Hematopoietic multipotent progenitor cell treated with erythropoietin and hydrocortisone succinate and interleukin-3 and kit ligand, for 8 days (in vitro differentiated cells): ENCODE data around the gene ZNF622.

ENCODE experiments used
- DNase-seq: peaks from one replicate; pipeline ENCODE4 v3.0.0-alpha.2; 2015

ZNF622 gene

DNA sequence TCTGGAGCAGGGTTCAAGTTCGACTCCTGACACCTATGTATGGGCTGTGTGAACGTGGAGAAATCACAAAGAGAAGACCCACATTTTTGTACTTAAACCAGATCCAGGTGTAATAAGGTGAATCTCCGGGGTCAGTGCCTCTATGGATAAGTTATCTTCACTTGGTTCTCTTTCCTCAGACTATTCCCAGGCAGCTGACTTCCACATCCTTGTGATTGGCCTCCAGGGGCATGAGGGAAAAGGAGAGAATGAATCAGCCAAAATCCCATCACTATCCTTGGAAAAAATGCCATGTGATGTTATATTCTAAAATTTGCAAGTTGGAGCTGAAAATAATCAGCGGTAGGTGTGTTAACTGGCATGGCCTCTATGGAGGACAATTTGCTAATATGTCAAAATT, 37.2 kb downstream of the ZNF622 start:
- no peak for DNase-seq

DNA sequence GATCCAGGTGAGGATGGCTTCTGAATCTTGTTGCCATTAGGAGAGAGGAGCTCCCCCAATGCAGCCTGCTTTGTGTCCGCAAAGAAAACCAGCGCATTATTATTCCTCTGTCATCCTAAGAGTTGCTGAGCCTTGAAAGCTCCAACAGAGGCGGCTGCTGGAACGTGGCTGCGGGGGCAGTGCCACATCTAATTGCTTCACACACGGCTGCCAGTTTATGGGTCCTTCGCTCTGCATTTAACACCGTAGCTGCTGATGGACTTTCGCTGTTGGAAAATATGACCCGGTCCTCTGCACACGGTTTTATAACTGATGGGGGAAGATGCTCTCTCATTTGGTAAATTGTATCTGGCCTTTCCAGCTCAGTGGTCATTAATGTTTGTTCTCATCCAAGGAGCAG, 38.0 kb downstream of the ZNF622 start:
- DNase-seq = no peak

DNA sequence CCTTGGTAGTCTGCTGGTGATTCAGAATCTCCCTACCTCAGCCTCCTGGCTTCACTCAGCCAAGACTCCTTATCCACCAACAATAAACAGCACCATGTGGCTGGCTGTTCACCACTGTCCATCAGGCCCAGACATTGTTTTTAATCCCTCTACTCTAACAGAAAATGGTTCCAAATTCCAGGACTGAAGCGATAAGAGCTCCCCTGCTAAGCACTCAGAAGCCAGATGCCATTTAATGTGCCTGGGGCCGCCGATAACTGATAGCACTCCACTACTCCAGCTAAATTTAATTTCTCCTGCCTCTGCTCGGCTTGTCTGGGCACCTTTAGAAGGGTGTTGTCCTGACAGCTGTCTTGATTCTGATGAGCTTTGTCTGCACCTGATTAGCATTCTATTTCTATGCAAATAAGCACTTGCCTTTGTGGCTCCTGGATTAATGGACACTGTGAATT, 47.1 kb downstream of the ZNF622 start:
- peak; percentile 5 for DNase-seq

DNA sequence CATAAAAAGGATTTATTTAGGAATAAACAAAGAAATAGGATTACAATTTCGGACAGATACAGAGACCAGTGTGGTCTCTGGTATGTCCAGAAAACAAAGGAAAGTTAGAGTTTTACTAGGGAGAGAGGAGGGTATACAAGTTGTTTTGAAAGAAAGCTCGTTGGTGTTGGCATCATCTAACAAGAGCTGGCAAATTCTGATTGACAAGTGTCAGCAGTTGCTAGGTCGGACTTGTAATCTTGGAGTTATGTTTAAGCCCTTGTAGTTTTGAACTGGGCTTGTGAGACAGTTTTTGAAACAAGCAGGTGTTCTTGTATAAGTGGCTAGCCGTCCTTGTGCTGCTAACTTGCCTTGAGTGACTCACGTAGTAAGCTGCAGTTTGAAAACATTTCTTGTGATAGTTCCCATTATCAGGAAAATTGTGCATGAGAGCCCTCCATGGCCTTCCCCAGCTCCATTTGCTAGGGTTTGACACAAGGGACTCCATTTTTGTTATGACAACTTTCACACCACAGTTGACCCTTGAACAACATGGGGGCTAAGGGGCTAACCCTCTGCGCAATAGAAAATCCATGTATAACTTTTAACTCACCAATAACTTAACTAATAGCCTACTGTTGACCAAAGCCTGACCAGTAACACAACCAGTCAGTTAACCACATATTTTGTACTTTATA, 48.1 kb downstream of the ZNF622 start:
- no peak for DNase-seq

DNA sequence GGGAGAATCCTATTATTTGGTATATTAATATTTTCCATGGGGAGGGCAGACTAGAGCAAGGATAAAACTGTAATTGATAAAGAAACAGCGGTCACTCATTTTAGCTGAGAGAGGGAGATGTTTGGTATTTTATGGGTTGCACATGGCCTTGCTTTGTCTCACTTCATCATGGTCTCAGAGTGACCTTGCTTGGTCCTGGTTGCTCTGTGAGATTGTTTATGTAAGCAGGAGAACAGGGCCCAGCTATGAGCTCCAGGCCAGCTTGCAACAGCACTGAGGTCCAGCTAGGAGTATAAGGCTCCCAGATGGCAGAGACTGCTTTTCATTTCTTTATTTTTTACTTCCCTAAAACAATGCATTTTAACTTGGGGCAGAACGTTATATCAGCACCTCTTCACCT, 50.7 kb downstream of the ZNF622 start:
- no peak for DNase-seq

DNA sequence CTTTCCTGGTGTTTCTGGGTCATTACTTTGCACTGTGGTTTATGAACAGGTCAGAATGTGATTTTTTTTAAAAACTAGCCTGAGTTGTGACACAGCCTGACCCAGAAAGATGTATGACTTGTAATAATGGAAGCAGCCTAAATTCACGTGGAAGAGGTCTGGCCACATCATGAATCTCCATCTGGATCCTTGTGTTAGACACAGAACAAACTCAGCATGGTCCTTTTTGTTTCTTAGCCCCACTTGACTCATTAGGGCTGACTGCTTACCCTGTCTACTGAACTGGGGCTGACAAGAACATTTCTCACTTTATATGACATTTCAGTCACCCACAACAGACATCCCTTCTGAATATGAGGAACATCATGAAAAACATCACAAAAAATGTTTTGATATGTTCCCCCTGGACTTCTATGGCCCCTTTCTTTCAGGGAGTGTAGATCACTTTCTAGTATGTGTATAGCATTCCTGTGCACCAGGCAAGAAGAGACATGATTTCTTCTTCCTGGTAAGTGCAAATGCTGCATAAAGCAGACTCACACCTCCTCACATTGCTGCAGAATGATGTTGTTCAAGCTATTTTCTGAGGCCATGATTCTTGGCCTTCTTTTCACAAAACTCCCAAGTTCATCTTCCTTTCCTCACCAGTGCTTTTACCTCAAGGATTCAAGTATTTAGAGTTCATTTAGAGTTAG, 52.3 kb downstream of the ZNF622 start:
- DNase-seq = no peak

DNA sequence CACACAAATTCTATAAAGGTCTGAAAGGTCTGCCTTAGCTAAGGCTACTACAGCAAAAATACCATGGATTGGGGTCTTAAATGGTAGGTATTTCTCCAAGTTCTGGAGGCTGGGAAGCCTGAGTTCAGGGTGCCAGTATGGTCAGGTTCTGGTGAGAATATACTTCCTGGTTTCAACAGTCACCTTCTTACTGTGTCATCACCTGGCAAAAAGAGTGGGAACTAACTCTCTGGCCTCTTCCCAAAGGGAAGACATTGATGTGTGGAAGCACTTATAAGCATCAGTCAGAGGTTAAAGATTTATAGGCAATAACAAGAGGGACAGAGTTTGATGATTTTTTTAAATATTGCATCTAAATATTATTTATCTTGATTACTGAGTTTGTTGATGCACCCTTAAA, 53.0 kb downstream of the ZNF622 start:
- DNase-seq = no peak

DNA sequence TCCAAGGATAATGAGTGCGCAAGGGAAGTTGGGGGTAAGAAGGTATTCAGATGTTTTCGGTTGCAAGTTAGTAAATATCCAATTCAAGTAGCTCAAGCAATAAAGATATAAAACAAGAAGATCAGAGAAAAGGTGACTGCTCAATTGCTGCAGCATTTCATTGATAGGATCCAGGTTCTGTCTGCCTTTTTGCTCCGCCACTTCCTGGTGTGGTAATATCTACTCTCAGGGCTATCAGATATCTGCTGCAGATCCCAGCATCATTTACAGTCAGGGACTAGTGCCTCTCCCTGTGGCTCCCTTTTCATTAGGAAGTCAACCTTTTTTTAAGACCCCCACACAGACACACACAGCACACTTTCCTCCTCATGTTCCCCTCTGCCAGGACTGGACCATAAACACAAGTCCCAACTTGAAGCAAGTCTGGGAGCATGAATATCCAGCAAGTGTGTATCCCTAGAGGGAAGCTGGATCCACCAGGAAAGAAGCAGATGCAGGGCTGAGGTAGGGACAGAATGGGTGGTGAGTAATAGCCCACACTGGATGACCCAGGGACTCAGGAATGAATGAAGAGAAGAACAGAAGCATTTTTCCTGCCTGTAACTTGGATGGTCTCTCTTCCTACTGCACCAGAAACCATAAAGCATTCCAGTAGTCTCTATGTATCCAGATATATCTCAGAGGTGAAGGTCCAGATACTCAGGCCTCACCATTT, 53.7 kb downstream of the ZNF622 start:
- DNase-seq = no peak

DNA sequence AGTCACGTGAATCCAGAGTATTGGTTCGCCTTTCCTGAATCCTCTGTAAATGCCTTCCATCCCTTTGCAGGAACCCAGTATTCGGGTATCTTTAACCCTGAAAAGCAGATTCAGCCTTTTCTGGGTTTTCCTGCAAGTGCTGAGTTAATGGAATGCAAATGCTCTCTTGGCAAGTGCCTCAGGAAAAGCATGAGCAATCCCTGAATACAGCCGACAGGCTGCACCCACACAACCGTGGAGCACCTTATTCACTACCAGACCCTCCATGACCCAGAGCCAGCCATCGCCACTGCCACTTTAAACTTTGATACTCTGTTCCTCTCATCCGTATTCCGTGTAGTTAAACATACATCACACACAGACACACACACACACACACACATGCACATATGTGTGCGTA, 54.4 kb downstream of the ZNF622 start:
- no peak for DNase-seq

DNA sequence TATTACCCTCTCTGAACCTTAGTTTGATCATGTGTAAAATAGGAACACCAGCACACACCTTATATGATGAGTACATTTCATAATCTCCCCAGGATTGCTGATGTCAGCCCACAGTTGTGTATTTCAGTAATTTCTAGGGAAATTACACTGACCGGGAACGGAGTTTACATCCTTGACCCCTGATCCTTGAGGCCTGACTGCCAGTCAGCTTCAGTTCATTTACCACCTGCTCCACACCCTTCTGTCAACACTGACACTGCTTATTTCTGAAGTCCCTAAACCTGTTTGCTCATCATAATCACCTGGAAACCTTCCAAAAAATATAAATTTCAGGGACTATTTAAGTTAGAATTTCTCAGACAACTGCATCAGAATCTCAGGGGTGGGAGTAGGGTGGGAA, 55.3 kb downstream of the ZNF622 start:
- no peak for DNase-seq

DNA sequence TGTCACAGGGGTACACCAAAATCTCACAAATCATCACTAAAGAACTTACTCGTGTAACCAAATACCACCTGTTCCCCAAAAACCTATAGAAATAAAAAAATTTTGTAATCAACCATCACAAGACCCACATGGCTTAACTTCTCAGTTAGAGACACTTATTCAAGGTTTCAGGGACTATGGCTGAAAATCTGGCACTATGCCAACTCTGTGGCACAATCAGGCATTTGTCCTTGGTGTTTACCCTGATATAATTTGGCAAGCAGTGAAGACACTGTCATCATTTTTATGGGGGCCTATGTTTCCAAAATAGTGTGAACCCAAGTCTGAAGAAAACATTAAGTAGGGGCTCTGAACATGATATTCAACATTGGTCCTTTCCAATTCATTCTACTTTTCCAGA, 59.0 kb downstream of the ZNF622 start:
- DNase-seq = no peak

DNA sequence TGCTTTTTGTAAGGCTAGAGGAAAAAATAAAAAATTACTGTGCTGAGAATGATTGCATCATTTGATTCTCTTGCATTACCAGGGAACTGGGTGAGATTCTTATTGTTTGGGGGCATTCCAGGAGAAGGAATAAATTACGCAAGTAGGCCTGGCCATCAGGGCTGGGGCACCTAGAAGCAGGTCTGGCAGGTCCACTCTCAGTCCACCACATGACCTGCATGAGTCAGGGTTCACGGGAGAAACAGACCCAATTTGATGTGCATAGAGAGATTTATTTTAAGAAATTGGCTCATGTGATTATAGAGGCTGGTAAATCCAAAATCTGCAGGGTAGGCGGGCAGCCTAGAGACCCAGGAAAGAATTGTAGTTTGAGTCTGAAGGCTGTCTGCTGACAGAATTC, 59.6 kb downstream of the ZNF622 start:
- no peak for DNase-seq
